Right atrium auricular region (tissue), 2 donors: Measurements from ENCODE around the gene FGF18. TPM values are rescaled to one million over a fixed set of nuclear protein-coding genes. Genes with fewer than 3 reads are reported as not detected.

Experiments
- DNase-seq: peaks from one replicate; pipeline ENCODE4 v3.0.0-alpha.2; 2019; ENCODE audit warnings: low spot score
- H3K27ac ChIP-seq, 2 donors: fragments of 200-600 bp; sonication (generic); 1 replicate in 1 of 2; 2 replicates in 1 of 2; pipeline ENCODE4 v1.5.1; 2016 to 2019
- H3K27me3 ChIP-seq, 2 donors: fragments of 200-600 bp; sonication (generic); one replicate each; pipeline versions ENCODE4 v1.5.1 to v1.6.0; 2017 to 2019
- H3K36me3 ChIP-seq: fragments of 200-600 bp; sonication (generic); one replicate; pipeline ENCODE4 v1.5.1; 2016
- H3K4me1 ChIP-seq, 2 donors: fragments of 200-600 bp; sonication (generic); one replicate each; pipeline versions ENCODE4 v1.5.1 to v1.6.0; 2017 to 2019
- H3K4me3 ChIP-seq, 2 donors: fragments of 200-600 bp; sonication (generic); 1 replicate in 1 of 2; 2 replicates in 1 of 2; pipeline ENCODE4 v1.5.1; 2017 to 2019; ENCODE audit warnings: mild to moderate bottlenecking in 1 of 2, moderate library complexity in 1 of 2
- H3K9me3 ChIP-seq, 2 donors: fragments of 200-600 bp; sonication (generic); one replicate each; pipeline ENCODE4 v1.5.1; 2019
- CTCF ChIP-seq, 2 donors: fragments of 200-600 bp; sonication (generic); IDR thresholded peaks; one replicate each; pipeline ENCODE4 v1.5.1; 2019; ENCODE audit warnings: antibody characterized with exemption in 2 of 2
- total RNA-seq, 2 donors: library from RNA; depleted of rRNA; stranded (reverse); fragments of >200 nt; gene quantifications; one replicate each; pipeline ENCODE4 v1.1.0, GENCODE V29; 2016

FGF18 gene
- total RNA-seq, 2 donors from 2014 or later = 2.2 to 2.7 TPM

- no peak overlapping the region for H3K4me3 ChIP-seq
- DNase-seq = no peak
- no peak for TF ChIP-seq CTCF (IDR thresholded peaks at IDR 0.05)
Observed at GRCh38 chr5:171486613-171487012, 67.2 kb downstream of the FGF18 start.

GRCh38 chr5:171488876-171489275, 69.4 kb downstream of the FGF18 start:
- Histone ChIP-seq H3K9me3 (no peaks in the 10 kb centered on the region), H3K4me3 (no peak overlapping the region), H3K27me3 (no peaks in the 10 kb centered on the region), H3K27ac (no peak overlapping the region), H3K36me3 (no peaks in the 10 kb centered on the region), H3K4me1 (peaks cover 0 to 8% of the 10 kb centered on the region in 2 donors)
- no peak for DNase-seq
- TF ChIP-seq CTCF (IDR thresholded peaks at IDR 0.05) = no peak

More at GRCh38 chr5:171486613-171487012, 67.2 kb downstream of the FGF18 start:
- no peaks in the 10 kb centered on the region for H3K27me3 ChIP-seq
- no peaks in the 10 kb centered on the region for H3K9me3 ChIP-seq
- peaks cover 0 to 12% of the 10 kb centered on the region in 2 donors for H3K4me1 ChIP-seq
- H3K36me3 ChIP-seq = no peaks in the 10 kb centered on the region
- H3K27ac ChIP-seq = no peak overlapping the region

GRCh38 chr5:171492781-171493180, 73.3 kb downstream of the FGF18 start:
- no peak for DNase-seq
- Histone ChIP-seq H3K27ac (no peak overlapping the region), H3K36me3 (no peaks in the 10 kb centered on the region)

GRCh38 chr5:171493646-171494393, 74.4 kb downstream of the FGF18 start:
- Histone ChIP-seq H3K4me3 (no peak overlapping the region), H3K36me3 (no peaks in the 10 kb centered on the region), H3K9me3 (no peaks in the 10 kb centered on the region), H3K27me3 (no peaks in the 10 kb centered on the region), H3K4me1 (peaks cover 0 to 29% of the 10 kb centered on the region in 2 donors), H3K27ac (peak overlapping the region; percentile 71 to 76)
- no peak for TF ChIP-seq CTCF (IDR thresholded peaks at IDR 0.05)
- DNase-seq = no peak

More at GRCh38 chr5:171492781-171493180, 73.3 kb downstream of the FGF18 start:
- no peak overlapping the region for H3K4me3 ChIP-seq
- TF ChIP-seq CTCF (IDR thresholded peaks at IDR 0.05) = no peak
- H3K4me1 ChIP-seq = peaks cover 0 to 29% of the 10 kb centered on the region in 2 donors
- H3K9me3 ChIP-seq = no peaks in the 10 kb centered on the region
- no peaks in the 10 kb centered on the region for H3K27me3 ChIP-seq

GRCh38 chr5:171494452-171495121, 75.1 kb downstream of the FGF18 start:
- no peak for TF ChIP-seq CTCF (IDR thresholded peaks at IDR 0.05)
- Histone ChIP-seq H3K4me3 (no peak overlapping the region), H3K27ac (peak overlapping the region; percentile 71 to 76)

More at GRCh38 chr5:171494452-171495121, 75.1 kb downstream of the FGF18 start:
- H3K36me3 ChIP-seq = no peaks in the 10 kb centered on the region
- peaks cover 0 to 29% of the 10 kb centered on the region in 2 donors for H3K4me1 ChIP-seq
- peak; percentile 87 for DNase-seq
- H3K27me3 ChIP-seq = no peaks in the 10 kb centered on the region
- no peaks in the 10 kb centered on the region for H3K9me3 ChIP-seq
